HepG2 (cell line): Measurements from ENCODE around the gene CHL1.

ENCODE experiments used
- AKAP8 ChIP-seq: sonication (generic); formaldehyde crosslinking; IDR thresholded peaks from 2 replicates; pipeline ENCODE4 v1.5.1; 2020; ENCODE audit warnings: mild to moderate bottlenecking, missing genetic modification reagents
- TF ChIP-seq, protein P1 (sequence below): sonication (generic); formaldehyde crosslinking; IDR thresholded peaks from 2 replicates; pipeline ENCODE4 v1.5.0; 2020; ENCODE audit warnings: mild to moderate bottlenecking, missing genetic modification reagents, moderate library complexity

DNA sequence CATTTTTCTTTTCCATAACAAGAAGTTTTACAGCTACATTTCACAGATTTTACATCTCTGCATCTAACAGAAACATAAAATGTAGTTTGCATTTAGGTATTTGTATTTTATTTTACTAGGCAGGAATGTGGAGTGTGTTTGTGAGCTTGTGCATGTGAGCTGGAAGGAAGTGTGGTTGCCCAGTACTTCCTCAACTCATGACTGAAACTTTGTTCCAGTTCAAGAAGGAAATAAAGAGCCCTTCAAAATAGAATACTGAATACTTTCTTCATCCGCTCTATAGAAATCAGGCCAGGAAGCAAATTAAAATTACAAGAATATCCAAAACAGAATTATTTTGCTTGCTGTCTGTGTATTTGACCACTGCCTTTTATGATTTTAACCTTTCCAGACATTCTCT, 81.3 kb downstream of the CHL1 start:
- no peak for TF ChIP-seq AKAP8
- TF ChIP-seq, protein P1, sequence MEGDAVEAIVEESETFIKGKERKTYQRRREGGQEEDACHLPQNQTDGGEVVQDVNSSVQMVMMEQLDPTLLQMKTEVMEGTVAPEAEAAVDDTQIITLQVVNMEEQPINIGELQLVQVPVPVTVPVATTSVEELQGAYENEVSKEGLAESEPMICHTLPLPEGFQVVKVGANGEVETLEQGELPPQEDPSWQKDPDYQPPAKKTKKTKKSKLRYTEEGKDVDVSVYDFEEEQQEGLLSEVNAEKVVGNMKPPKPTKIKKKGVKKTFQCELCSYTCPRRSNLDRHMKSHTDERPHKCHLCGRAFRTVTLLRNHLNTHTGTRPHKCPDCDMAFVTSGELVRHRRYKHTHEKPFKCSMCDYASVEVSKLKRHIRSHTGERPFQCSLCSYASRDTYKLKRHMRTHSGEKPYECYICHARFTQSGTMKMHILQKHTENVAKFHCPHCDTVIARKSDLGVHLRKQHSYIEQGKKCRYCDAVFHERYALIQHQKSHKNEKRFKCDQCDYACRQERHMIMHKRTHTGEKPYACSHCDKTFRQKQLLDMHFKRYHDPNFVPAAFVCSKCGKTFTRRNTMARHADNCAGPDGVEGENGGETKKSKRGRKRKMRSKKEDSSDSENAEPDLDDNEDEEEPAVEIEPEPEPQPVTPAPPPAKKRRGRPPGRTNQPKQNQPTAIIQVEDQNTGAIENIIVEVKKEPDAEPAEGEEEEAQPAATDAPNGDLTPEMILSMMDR (CRISPR knock-in tag) = no peak
